ENCODE data around the gene SPOCK2. TPM values are rescaled to one million over a fixed set of nuclear protein-coding genes. Genes with fewer than 3 reads are reported as not detected.

SPOCK2 gene
- total and polyA plus RNA-seq, 2 of the 13 experiments (the other 11 are each of a cell fraction or from before 2014, with no cell fraction given): 8.6 to 30.6 TPM

GRCh38 chr10:72085166-72085565 lies 3.2 kb downstream of the SPOCK2 start (continued):
- TF ChIP-seq, protein P1, sequence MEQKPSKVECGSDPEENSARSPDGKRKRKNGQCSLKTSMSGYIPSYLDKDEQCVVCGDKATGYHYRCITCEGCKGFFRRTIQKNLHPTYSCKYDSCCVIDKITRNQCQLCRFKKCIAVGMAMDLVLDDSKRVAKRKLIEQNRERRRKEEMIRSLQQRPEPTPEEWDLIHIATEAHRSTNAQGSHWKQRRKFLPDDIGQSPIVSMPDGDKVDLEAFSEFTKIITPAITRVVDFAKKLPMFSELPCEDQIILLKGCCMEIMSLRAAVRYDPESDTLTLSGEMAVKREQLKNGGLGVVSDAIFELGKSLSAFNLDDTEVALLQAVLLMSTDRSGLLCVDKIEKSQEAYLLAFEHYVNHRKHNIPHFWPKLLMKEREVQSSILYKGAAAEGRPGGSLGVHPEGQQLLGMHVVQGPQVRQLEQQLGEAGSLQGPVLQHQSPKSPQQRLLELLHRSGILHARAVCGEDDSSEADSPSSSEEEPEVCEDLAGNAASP (CRISPR knock-in tag; IDR thresholded peaks at IDR 0.05; ENCODE audit: borderline replicate concordance): no peak
- no peak for TF ChIP-seq ZFP36 (IDR thresholded peaks at IDR 0.05; ENCODE audit: borderline replicate concordance, low read depth, low read length, partially characterized antibody)

- Histone ChIP-seq H4K20me1 (ENCODE audit: insufficient read depth, low read length) (no peaks in the 10 kb centered on the region), H2AFZ (ENCODE audit: low read length) (no peak overlapping the region), H3K4me2 (ENCODE audit: low read depth, low read length) (no peak overlapping the region), H3K9ac (ENCODE audit: insufficient read depth, low read depth, low read length) (no peak overlapping the region), H3K27me3 (ENCODE audit: control insufficient read depth in 1 of 2, insufficient read depth in 2 of 2, low read length in 2 of 2) (peaks cover 4 to 32% of the 10 kb centered on the region in 2 experiments; a peak in 3 of 5 replicates), H3K9me3 (ENCODE audit: low read length) (no peaks in the 10 kb centered on the region), H3K36me3 (replicated peaks in 1 of 2; ENCODE audit: control insufficient read depth in 1 of 2, insufficient read depth in 2 of 2, low read length in 2 of 2) (no peaks in the 10 kb centered on the region), H3K27ac (ENCODE audit: extremely low read length, insufficient read depth, low read length) (no peak overlapping the region), H3K4me1 (ENCODE audit: insufficient read depth, low read length) (peaks cover 38% of the 10 kb centered on the region), H3K79me2 (ENCODE audit: insufficient read depth, low read length) (no peaks in the 10 kb centered on the region), H3K4me3 (replicated peaks in 1 of 3; ENCODE audit: insufficient read depth in 1 of 3, low read depth in 2 of 3, low read length in 3 of 3) (no peak overlapping the region)
- ChIA-PET CTCF (ENCODE audit: low intra/inter-chr PET ratio, low total read pairs) (no interaction called here), POLR2A (no interaction called here)
- in situ Hi-C loops (cut with HindIII; ENCODE audit: extremely low pct_ligation_motif_present, low pct_unique_long_range_greater_than_20kb): loop anchor here (25.0 kb wide), 1 partner anchor 253 kb away; no protein-coding TSS in a partner anchor
- no TSS peak for BruUV-seq (replicated peaks)
- FAIRE-seq (no peak), DNase-seq (ENCODE audit: low spot score) (no peak), ATAC-seq (no peak)
- 86% methylated on average over 10 of the region's 16 CpGs for WGBS (ENCODE audit: low lambda C conversion rate)
- intact Hi-C loops (cut with micrococcal nuclease; ENCODE audit: unreplicated experiment): no loop called here
- no peak for TF ChIP-seq PRDM10 (CRISPR knock-in tag; IDR thresholded peaks at IDR 0.05; ENCODE audit: low read depth)
- TF ChIP-seq ELF3 (CRISPR knock-in tag; IDR thresholded peaks at IDR 0.05): no peak
- no peak for TF ChIP-seq TSC22D2 (CRISPR knock-in tag; IDR thresholded peaks at IDR 0.05; ENCODE audit: borderline replicate concordance)
- TF ChIP-seq, protein P2, sequence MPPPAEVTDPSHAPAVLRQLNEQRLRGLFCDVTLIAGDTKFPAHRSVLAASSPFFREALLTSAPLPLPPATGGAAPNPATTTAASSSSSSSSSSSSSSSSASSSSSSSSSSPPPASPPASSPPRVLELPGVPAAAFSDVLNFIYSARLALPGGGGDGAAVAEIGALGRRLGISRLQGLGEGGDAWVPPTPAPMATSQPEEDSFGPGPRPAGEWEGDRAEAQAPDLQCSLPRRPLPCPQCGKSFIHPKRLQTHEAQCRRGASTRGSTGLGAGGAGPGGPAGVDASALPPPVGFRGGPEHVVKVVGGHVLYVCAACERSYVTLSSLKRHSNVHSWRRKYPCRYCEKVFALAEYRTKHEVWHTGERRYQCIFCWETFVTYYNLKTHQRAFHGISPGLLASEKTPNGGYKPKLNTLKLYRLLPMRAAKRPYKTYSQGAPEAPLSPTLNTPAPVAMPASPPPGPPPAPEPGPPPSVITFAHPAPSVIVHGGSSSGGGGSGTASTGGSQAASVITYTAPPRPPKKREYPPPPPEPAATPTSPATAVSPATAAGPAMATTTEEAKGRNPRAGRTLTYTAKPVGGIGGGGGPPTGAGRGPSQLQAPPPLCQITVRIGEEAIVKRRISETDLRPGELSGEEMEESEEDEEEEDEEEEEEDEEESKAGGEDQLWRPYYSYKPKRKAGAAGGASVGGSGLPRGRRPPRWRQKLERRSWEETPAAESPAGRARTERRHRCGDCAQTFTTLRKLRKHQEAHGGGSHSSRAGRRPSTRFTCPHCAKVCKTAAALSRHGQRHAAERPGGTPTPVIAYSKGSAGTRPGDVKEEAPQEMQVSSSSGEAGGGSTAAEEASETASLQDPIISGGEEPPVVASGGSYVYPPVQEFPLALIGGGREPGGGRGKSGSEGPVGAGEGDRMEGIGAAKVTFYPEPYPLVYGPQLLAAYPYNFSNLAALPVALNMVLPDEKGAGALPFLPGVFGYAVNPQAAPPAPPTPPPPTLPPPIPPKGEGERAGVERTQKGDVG (CRISPR knock-in tag; IDR thresholded peaks at IDR 0.05; ENCODE audit: borderline replicate concordance): no peak
- TF ChIP-seq MED1 (CRISPR knock-in tag; IDR thresholded peaks at IDR 0.05): no peak
- no peak for TF ChIP-seq DPF2 (CRISPR knock-in tag; IDR thresholded peaks at IDR 0.05; ENCODE audit: borderline replicate concordance, low read depth)
- no peak for TF ChIP-seq HNRNPK (IDR thresholded peaks at IDR 0.05; ENCODE audit: low read depth, low read length, poor library complexity, severe bottlenecking)
These were observed 4.4 kb downstream of the SPOCK2 start for GRCh38 chr10:72083790-72084459.

Data from HepG2 (cell line).